A673 (cell line): Measurements from ENCODE around the gene DCP1A. TPM values are rescaled to one million over a fixed set of nuclear protein-coding genes. Genes with fewer than 3 reads are reported as not detected.
A peak's percentile ranks its signal among the peaks of the same experiment; 100 is the strongest.

Experiments used
- BruUV-seq: library from RNA; stranded (reverse); fragments of 400-500 nt; replicated peaks from 2 replicates; lab custom pipeline; 2021; lab: Mats Ljungman, UMichigan
- CTCF ChIA-PET: fragments of 300-600 bp; sonication (Branson Sonifier 250); formaldehyde crosslinking; loops from one replicate; lab custom pipeline; 2022; ENCODE audit warnings: antibody characterized with exemption; lab: Charles Lee
- POLR2A ChIA-PET: fragments of 300-600 bp; sonication (Branson Sonifier 250); formaldehyde crosslinking; loops from one replicate; lab custom pipeline; 2022; ENCODE audit warnings: antibody characterized with exemption; ENCODE audit not compliant: low non-redundant PET; lab: Charles Lee
- DNase-seq: peaks from one replicate; pipeline ENCODE4 v3.0.0-alpha.2; 2015; ENCODE audit warnings: low spot score
- H3K27ac ChIP-seq: fragments of 200-600 bp; sonication (generic); 2 replicates; pipeline ENCODE4 v1.5.1; 2016; ENCODE audit warnings: mixed run types, low read depth, mild to moderate bottlenecking, mixed read lengths, antibody characterized with exemption, low read length; ENCODE audit not compliant: poor library complexity, severe bottlenecking
- H3K27me3 ChIP-seq: fragments of 200-600 bp; sonication (generic); replicated peaks from 2 replicates; pipeline ENCODE4 v1.6.1; 2017; ENCODE audit warnings: mixed run types, low read depth, mild to moderate bottlenecking, mixed read lengths, antibody characterized with exemption, low read length; ENCODE audit not compliant: insufficient read depth, poor library complexity
- H3K36me3 ChIP-seq: fragments of 200-600 bp; sonication (generic); 2 replicates; pipeline ENCODE4 v1.6.1; 2016; ENCODE audit warnings: mixed run types, mild to moderate bottlenecking, mixed read lengths, antibody characterized with exemption, low read length; ENCODE audit not compliant: insufficient read depth, poor library complexity, severe bottlenecking
- H3K4me1 ChIP-seq: fragments of 200-600 bp; sonication (generic); 2 replicates; pipeline ENCODE4 v1.6.1; 2017; ENCODE audit warnings: mixed run types, mild to moderate bottlenecking, mixed read lengths, antibody characterized with exemption, low read length; ENCODE audit not compliant: insufficient read depth, poor library complexity, severe bottlenecking
- H3K4me3 ChIP-seq: fragments of 200-600 bp; sonication (generic); 2 replicates; pipeline ENCODE4 v1.5.1; 2016; ENCODE audit warnings: low read depth, mixed run types, mild to moderate bottlenecking, mixed read lengths, low read length; ENCODE audit not compliant: poor library complexity, severe bottlenecking
- H3K9me3 ChIP-seq: fragments of 200-600 bp; sonication (generic); 2 replicates; pipeline ENCODE4 v1.6.1; 2016; ENCODE audit warnings: mixed run types, low read depth, mild to moderate bottlenecking, mixed read lengths, antibody characterized with exemption, low read length; ENCODE audit not compliant: poor library complexity, severe bottlenecking
- EZH2 ChIP-seq: fragments of 200-600 bp; sonication (generic); IDR thresholded peaks from 2 replicates; pipeline ENCODE4 v1.6.1; 2017; ENCODE audit warnings: borderline replicate concordance, low read depth, mild to moderate bottlenecking, mixed read lengths, antibody characterized with exemption, low read length; ENCODE audit not compliant: poor library complexity, severe bottlenecking
- intact Hi-C: fragments of 100-400 bp; cut with micrococcal nuclease; formaldehyde crosslinking; loops from one replicate; pipeline ENCODE4 v1.10.0; 2022; ENCODE audit not compliant: unreplicated experiment
- total RNA-seq: library from RNA; stranded (reverse); gene quantifications from 2 replicates; pipeline ENCODE4 v1.2.3, GENCODE V29; 2021
- TF ChIP-seq, protein P1 (sequence below): fragments of 300-800, 200-600 bp; sonication (generic); conservative IDR thresholded peaks from 2 replicates; pipeline ENCODE4 v1.5.1; 2017; ENCODE audit warnings: low read depth, mild to moderate bottlenecking, antibody characterized with exemption, low read length, moderate library complexity, mixed read lengths

DCP1A gene
- total RNA-seq, 1 experiment from 2014 or later, result 13.1 TPM

DNA sequence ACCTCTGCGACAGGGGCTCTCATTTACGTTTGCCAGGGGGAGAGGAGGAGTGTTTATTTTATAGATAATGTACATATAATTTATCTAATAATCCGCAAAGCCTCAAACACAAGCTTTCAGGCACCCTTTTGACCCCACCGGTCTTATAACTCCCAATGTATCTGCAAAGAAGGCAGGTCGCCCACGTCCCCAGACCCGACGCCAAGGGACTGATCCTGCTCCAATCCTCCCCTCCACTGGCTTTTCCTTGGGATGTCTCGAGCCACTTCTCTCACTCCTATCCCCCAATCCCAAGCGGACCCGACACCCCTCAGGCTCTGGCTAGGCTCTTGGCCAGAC, 452 bp downstream of the DCP1A start:
- H3K36me3 ChIP-seq, result peaks cover 9% of the 10 kb centered on the region
- TF ChIP-seq, protein P1, sequence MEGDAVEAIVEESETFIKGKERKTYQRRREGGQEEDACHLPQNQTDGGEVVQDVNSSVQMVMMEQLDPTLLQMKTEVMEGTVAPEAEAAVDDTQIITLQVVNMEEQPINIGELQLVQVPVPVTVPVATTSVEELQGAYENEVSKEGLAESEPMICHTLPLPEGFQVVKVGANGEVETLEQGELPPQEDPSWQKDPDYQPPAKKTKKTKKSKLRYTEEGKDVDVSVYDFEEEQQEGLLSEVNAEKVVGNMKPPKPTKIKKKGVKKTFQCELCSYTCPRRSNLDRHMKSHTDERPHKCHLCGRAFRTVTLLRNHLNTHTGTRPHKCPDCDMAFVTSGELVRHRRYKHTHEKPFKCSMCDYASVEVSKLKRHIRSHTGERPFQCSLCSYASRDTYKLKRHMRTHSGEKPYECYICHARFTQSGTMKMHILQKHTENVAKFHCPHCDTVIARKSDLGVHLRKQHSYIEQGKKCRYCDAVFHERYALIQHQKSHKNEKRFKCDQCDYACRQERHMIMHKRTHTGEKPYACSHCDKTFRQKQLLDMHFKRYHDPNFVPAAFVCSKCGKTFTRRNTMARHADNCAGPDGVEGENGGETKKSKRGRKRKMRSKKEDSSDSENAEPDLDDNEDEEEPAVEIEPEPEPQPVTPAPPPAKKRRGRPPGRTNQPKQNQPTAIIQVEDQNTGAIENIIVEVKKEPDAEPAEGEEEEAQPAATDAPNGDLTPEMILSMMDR, result no peak
- no peak for TF ChIP-seq EZH2
- no peaks in the 10 kb centered on the region for H3K9me3 ChIP-seq
- peak overlapping the region; percentile 88 for H3K27ac ChIP-seq
- intact Hi-C loops, result no loop called here
- no peaks in the 10 kb centered on the region for H3K27me3 ChIP-seq
- ChIA-PET CTCF (no interaction called here), POLR2A (no interaction called here)
- DNase-seq, result no peak
- H3K4me1 ChIP-seq, result no peaks in the 10 kb centered on the region
- no TSS peak for BruUV-seq
- peak overlapping the region; percentile 95 for H3K4me3 ChIP-seq

DNA sequence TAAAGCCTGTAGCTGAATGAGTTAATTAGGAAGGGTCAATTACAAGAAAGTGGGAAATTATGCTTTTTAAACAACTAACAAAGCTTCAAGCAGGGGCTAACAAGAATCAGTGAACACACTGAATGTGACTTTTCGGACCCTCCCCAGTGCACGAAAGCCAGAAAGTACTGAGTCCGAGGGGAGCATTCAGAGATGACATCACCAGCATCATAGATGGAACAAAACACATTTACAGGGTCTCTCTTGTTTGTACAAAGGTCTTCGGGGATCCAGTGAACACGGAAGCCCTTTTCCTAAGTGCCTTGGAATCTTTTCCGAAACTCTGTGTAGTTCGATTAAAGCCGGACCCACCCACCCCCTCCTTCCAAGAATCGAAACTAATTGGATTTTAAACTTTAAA, 829 bp downstream of the DCP1A start:
- Histone ChIP-seq H3K4me1 (no peaks in the 10 kb centered on the region), H3K9me3 (no peaks in the 10 kb centered on the region), H3K27me3 (no peaks in the 10 kb centered on the region), H3K36me3 (peaks cover 11% of the 10 kb centered on the region), H3K4me3 (peak overlapping the region; percentile 95), H3K27ac (peak overlapping the region; percentile 88)
- TSS peak; percentile 55 for BruUV-seq
- DNase-seq, result no peak
- intact Hi-C loops, result no loop called here
- ChIA-PET POLR2A (no interaction called here), CTCF (no interaction called here)
- TF ChIP-seq EZH2, result no peak
- TF ChIP-seq, protein P1, result no peak

DNA sequence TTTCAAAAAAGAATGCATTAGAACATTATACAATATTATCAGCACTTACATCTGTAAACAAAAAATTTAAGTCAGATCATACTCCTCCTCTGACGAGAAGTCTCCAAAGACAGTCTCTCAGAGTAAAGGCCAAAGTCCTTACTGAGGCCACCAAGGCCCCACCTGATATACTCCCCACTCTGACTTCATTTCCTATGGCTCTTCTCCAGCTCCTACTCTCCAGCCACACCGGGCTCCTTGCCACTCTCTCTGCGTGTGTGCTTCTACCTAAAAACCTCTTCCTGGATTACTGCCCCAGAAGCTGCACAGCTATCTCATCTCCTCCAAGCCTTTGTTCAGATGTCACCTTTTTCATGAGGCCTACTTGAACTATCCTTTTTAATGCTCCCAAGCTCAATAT, 5.0 kb downstream of the DCP1A start:
- Histone ChIP-seq H3K27ac (no peak overlapping the region), H3K36me3 (peaks cover 18% of the 10 kb centered on the region), H3K27me3 (no peaks in the 10 kb centered on the region), H3K4me1 (no peaks in the 10 kb centered on the region), H3K9me3 (no peaks in the 10 kb centered on the region), H3K4me3 (no peak overlapping the region)
- CTCF ChIA-PET, result no interaction called here
- no peak for DNase-seq
- POLR2A ChIA-PET, result no interaction called here
- BruUV-seq, result no TSS peak
- TF ChIP-seq, protein P1, result no peak
- no peak for TF ChIP-seq EZH2
- intact Hi-C loops, result no loop called here
